Mucosa of stomach (tissue), 1 donor: Measurements from ENCODE around the gene CHPF.

Source experiments
- H3K27me3 ChIP-seq: one replicate; pipeline ENCODE4 v1.7.0; 2013; ENCODE audit warnings: mild to moderate bottlenecking, low read length; ENCODE audit not compliant: control insufficient read depth, insufficient read depth
- H3K36me3 ChIP-seq: one replicate; pipeline ENCODE4 v1.7.0; 2013; ENCODE audit warnings: low read length; ENCODE audit not compliant: control insufficient read depth, insufficient read depth
- H3K4me1 ChIP-seq: one replicate; pipeline ENCODE4 v1.7.0; 2013; ENCODE audit warnings: mild to moderate bottlenecking, low read length; ENCODE audit not compliant: control insufficient read depth, insufficient read depth
- H3K4me3 ChIP-seq: one replicate; pipeline ENCODE4 v1.7.0; 2013; ENCODE audit warnings: low read length
- H3K9ac ChIP-seq: one replicate; pipeline ENCODE4 v1.7.0; 2013; ENCODE audit warnings: mild to moderate bottlenecking, low read length, moderate library complexity
- H3K9me3 ChIP-seq: one replicate; pipeline ENCODE4 v1.7.0; 2013; ENCODE audit warnings: mild to moderate bottlenecking, low read length, moderate library complexity; ENCODE audit not compliant: control insufficient read depth
- donor health status: Pancreatic carcinoma.

CHPF gene

DNA sequence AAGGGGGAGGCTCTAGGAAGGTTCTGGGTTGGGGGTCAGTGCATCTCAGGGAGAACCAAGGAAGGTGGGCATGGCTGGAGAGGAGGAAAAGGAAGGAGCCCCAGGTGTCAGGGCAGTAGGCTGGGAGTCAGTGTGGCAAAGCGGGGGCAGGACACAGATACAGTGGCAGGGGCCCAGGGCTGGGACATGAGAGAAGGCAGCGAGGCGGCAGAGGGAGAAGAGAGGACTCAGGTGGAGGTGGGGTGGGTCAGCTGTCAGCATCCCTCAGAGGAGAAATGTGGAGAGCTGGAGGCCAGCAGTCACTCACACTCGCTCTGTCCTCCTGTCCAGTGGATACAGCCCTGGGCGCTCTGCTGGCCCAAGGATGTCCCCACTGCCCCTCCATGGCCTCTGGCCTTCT, 50.5 kb downstream of the CHPF start:
- Histone ChIP-seq H3K9me3 (no peaks in the 10 kb centered on the region), H3K4me1 (peaks cover 12% of the 10 kb centered on the region), H3K9ac (no peak overlapping the region), H3K4me3 (no peak overlapping the region), H3K36me3 (no peaks in the 10 kb centered on the region), H3K27me3 (peaks cover 67% of the 10 kb centered on the region)

DNA sequence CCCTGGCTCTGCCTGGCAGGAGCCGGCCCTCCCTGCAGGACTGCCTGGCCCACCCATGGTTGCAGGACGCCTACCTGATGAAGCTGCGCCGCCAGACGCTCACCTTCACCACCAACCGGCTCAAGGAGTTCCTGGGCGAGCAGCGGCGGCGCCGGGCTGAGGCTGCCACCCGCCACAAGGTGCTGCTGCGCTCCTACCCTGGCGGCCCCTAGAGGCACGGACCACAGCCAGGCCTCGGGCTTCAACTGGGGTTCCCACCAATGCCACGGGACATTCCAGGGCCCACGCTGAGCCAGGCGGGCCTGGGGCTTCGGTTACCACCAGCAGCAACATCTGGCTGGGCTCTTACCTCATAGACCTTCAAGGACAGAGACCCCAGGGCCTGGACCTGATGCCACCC, 51.0 kb downstream of the CHPF start:
- H3K9ac ChIP-seq = no peak overlapping the region
- H3K4me1 ChIP-seq = peaks cover 9% of the 10 kb centered on the region
- no peaks in the 10 kb centered on the region for H3K36me3 ChIP-seq
- H3K4me3 ChIP-seq = no peak overlapping the region
- H3K9me3 ChIP-seq = no peaks in the 10 kb centered on the region
- peaks cover 67% of the 10 kb centered on the region for H3K27me3 ChIP-seq

DNA sequence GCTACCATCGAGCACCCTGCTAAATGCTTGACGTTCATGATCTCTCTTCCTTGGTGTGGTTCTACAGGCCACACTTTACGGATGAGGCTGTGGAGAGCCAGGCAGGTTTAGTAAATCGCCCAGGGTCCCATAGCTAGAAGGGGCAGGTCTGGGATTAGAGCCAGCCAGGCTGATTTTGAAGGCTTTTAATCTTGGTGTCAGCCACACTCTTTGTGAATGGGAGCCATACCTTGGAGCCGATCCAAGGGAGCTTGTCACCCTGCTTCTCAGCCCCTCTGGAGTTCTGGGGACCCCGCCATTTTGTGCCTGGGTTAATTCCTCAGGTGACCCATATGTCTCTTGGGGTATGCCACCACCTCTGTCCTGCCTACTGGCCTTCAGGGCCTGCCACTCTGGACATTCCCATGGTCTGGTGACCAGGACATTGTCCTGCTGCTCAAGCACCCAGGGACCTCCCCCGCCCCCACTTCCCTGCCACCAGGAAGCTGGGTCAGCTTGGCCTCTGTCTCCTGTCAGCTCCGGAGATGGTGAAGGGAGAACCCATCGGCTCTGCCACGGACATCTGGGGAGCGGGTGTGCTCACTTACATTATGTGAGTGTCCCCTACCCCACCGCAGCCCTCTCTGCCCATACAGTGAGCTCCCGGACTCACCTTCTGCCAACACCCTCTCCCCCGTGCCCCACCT, 52.2 kb downstream of the CHPF start:
- Histone ChIP-seq H3K9ac (no peak overlapping the region), H3K27me3 (peaks cover 65% of the 10 kb centered on the region), H3K4me1 (no peaks in the 10 kb centered on the region), H3K9me3 (no peaks in the 10 kb centered on the region), H3K4me3 (no peak overlapping the region), H3K36me3 (no peaks in the 10 kb centered on the region)

DNA sequence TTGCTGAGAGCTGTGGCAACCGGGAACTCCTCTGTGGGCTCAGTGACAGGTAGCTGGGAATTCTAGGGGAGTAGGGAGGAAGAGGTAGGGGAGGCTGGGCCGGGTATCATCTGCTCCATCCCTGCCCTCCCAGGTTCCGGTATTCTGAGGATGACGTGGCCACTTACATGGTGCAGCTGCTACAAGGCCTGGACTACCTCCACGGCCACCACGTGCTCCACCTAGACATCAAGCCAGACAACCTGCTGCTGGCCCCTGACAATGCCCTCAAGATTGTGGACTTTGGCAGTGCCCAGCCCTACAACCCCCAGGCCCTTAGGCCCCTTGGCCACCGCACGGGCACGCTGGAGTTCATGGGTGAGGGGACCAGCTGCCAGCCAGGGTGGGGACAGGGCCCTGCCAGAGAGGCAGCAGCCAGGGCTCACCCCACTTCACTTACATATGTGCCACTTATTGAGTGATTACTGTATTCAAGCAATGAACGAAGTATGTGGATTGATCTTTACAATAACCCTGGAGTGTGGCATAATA, 52.9 kb downstream of the CHPF start:
- Histone ChIP-seq H3K4me3 (no peak overlapping the region), H3K36me3 (no peaks in the 10 kb centered on the region), H3K27me3 (peaks cover 65% of the 10 kb centered on the region), H3K9me3 (no peaks in the 10 kb centered on the region), H3K4me1 (no peaks in the 10 kb centered on the region), H3K9ac (no peak overlapping the region)

DNA sequence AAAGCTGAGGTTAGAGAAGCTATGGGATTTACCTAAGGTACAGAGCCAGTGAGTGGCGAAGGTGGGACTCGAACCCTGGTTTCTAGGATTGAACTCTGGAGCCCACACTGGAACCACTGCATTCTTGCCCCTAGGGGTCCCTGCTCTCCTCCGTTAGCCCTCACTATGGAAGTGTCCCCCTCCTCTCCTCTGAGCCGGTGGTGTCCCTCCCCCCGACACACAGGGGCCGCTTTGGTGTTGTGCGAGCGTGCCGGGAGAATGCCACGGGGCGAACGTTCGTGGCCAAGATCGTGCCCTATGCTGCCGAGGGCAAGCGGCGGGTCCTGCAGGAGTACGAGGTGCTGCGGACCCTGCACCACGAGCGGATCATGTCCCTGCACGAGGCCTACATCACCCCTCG, 53.4 kb downstream of the CHPF start:
- H3K4me1 ChIP-seq = no peaks in the 10 kb centered on the region
- H3K9ac ChIP-seq = no peak overlapping the region
- H3K9me3 ChIP-seq = no peaks in the 10 kb centered on the region
- no peaks in the 10 kb centered on the region for H3K36me3 ChIP-seq
- no peak overlapping the region for H3K4me3 ChIP-seq
- peaks cover 65% of the 10 kb centered on the region for H3K27me3 ChIP-seq

DNA sequence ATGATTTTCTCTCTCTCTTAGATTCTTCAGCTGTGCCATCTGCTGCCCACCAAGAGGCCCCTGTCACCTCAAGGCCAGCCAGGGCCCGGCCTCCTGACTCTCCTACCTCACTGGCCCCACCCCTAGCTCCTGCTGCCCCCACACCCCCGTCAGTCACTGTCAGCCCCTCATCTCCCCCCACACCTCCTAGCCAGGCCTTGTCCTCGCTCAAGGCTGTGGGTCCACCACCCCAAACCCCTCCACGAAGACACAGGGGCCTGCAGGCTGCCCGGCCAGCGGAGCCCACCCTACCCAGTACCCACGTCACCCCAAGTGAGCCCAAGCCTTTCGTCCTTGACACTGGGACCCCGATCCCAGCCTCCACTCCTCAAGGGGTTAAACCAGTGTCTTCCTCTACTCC, 54.3 kb downstream of the CHPF start:
- no peaks in the 10 kb centered on the region for H3K36me3 ChIP-seq
- H3K9me3 ChIP-seq = no peaks in the 10 kb centered on the region
- H3K4me1 ChIP-seq = peaks cover 7% of the 10 kb centered on the region
- H3K4me3 ChIP-seq = no peak overlapping the region
- H3K9ac ChIP-seq = no peak overlapping the region
- H3K27me3 ChIP-seq = peaks cover 65% of the 10 kb centered on the region
